Endodermal cell (in vitro differentiated cells): Measurements from ENCODE around the gene WWC2. TPM values are rescaled to one million over a fixed set of nuclear protein-coding genes. Genes with fewer than 3 reads are reported as not detected.

Source experiments
- DNase-seq: peaks from one replicate; pipeline ENCODE4 v3.0.0-alpha.2; 2017
- H3K27ac ChIP-seq: 2 replicates; pipeline ENCODE4 v1.5.1; 2013; ENCODE audit warnings: mild to moderate bottlenecking, low read depth, low read length, moderate library complexity
- H3K27me3 ChIP-seq: 2 replicates; pipeline ENCODE4 v1.6.1; 2013; ENCODE audit warnings: mild to moderate bottlenecking, low read length, moderate library complexity; ENCODE audit not compliant: insufficient read depth, control insufficient read depth, poor library complexity, severe bottlenecking
- H3K36me3 ChIP-seq: 2 replicates; pipeline ENCODE4 v1.7.0; 2013; ENCODE audit warnings: mild to moderate bottlenecking, low read length, moderate library complexity; ENCODE audit not compliant: control insufficient read depth, insufficient read depth
- H3K4me1 ChIP-seq: one replicate; pipeline ENCODE4 v1.7.0; 2013; ENCODE audit warnings: low read length; ENCODE audit not compliant: control insufficient read depth, insufficient read depth
- H3K4me3 ChIP-seq: 2 replicates; pipeline ENCODE4 v1.5.1; 2013; ENCODE audit warnings: mild to moderate bottlenecking, low read length, moderate library complexity
- H3K9ac ChIP-seq: 2 replicates; pipeline ENCODE4 v1.6.1; 2013; ENCODE audit warnings: mild to moderate bottlenecking, low read length, moderate library complexity; ENCODE audit not compliant: poor library complexity, severe bottlenecking; ENCODE audit errors: extremely low read depth
- H3K9me3 ChIP-seq: 2 replicates; pipeline ENCODE4 v1.6.1; 2013; ENCODE audit warnings: mild to moderate bottlenecking, low read length, moderate library complexity; ENCODE audit not compliant: control insufficient read depth
- H3K27ac Mint-ChIP-seq: 2 replicates; pipeline ENCODE4 v1.8.0; 2020; ENCODE audit warnings: mixed read lengths
- H3K27me3 Mint-ChIP-seq: 2 replicates; pipeline ENCODE4 v1.8.0; 2021; ENCODE audit warnings: mild to moderate bottlenecking, mixed read lengths; ENCODE audit not compliant: insufficient read depth
- H3K36me3 Mint-ChIP-seq: 2 replicates; pipeline ENCODE4 v1.8.0; 2020; ENCODE audit warnings: low read depth, mixed read lengths
- H3K4me1 Mint-ChIP-seq: 2 replicates; pipeline ENCODE4 v1.8.0; 2020; ENCODE audit warnings: mixed read lengths
- H3K4me3 Mint-ChIP-seq: 2 replicates; pipeline ENCODE4 v1.8.0; 2020; ENCODE audit warnings: mild to moderate bottlenecking, moderate library complexity, mixed read lengths
- H3K9me3 Mint-ChIP-seq: 2 replicates; pipeline ENCODE4 v1.8.0; 2020; ENCODE audit warnings: mild to moderate bottlenecking, mixed read lengths
- WGBS, 2 experiments: methylation state at CpG; one replicate each; pipeline versions ENCODE4 v1.1.5 to v1.1.7; 2013; ENCODE audit warnings: missing lambda C conversion rate in 2 of 2, mixed read lengths in 1 of 2; ENCODE audit not compliant: insufficient coverage in 1 of 2, insufficient read length in 1 of 2; 5-methylcytosine and 5-hydroxymethylcytosine counted together
- total RNA-seq, 2 donors: library from RNA; stranded (reverse); fragmentation: NEBNext Ultra II Directional in 1 of 2; extraction: Animal tissue kit (Norgen Biotek cat#: 25700) in 1 of 2; gene quantifications; 2 replicates in 1 of 2; 3 replicates in 1 of 2; pipeline ENCODE4 v1.2.1, GENCODE V29; 2021
- TF ChIP-seq, protein P1 (sequence below): fragments of 200-600 bp; sonication (generic); conservative IDR thresholded peaks from 2 replicates; pipeline ENCODE4 v1.5.0; 2021; ENCODE audit warnings: antibody characterized with exemption, mild to moderate bottlenecking

Gene WWC2
- total RNA-seq, 2 donors from 2014 or later = 98.2 to 108 TPM

GRCh38 chr4:183180096-183180495, 81.0 kb downstream of the WWC2 start:
- Histone ChIP-seq H3K9me3 (peaks cover 26% of the 10 kb centered on the region), H3K36me3 (peaks cover 29% of the 10 kb centered on the region), H3K9ac (no peak overlapping the region), H3K27me3 (no peaks in the 10 kb centered on the region), H3K27ac (no peak overlapping the region), H3K4me3 (no peak overlapping the region), H3K4me1 (peaks cover 18% of the 10 kb centered on the region)
- TF ChIP-seq, protein P1, sequence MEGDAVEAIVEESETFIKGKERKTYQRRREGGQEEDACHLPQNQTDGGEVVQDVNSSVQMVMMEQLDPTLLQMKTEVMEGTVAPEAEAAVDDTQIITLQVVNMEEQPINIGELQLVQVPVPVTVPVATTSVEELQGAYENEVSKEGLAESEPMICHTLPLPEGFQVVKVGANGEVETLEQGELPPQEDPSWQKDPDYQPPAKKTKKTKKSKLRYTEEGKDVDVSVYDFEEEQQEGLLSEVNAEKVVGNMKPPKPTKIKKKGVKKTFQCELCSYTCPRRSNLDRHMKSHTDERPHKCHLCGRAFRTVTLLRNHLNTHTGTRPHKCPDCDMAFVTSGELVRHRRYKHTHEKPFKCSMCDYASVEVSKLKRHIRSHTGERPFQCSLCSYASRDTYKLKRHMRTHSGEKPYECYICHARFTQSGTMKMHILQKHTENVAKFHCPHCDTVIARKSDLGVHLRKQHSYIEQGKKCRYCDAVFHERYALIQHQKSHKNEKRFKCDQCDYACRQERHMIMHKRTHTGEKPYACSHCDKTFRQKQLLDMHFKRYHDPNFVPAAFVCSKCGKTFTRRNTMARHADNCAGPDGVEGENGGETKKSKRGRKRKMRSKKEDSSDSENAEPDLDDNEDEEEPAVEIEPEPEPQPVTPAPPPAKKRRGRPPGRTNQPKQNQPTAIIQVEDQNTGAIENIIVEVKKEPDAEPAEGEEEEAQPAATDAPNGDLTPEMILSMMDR = no peak
- WGBS, 2 experiments = 91 to 94% methylated on average over 5 to 7 of the region's 7 CpGs
- Mint-ChIP-seq H3K4me1 (peaks cover 49% of the 10 kb centered on the region), H3K27ac (peak overlapping the region; percentile 52), H3K27me3 (no peaks in the 10 kb centered on the region), H3K36me3 (peaks cover 17% of the 10 kb centered on the region), H3K9me3 (peaks cover 4% of the 10 kb centered on the region), H3K4me3 (no peak overlapping the region)
- no peak for DNase-seq

DNA sequence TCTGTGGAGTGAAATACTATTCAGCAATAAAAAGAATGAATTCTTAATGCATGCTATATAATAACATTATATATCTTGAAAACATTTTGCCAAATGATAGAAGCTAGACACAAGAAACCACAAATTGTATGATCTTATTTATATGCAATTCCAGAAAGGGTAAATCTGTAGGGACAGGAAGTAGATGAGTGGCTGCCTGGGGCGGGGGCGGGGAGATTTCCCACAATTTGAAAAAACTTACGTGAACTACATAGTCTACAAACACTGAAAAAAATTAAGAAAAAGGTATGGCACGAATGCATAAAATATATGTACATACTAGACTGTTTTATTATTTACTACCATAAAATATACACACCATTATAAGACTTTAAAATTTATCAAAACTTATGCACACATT, 81.6 kb downstream of the WWC2 start:
- Mint-ChIP-seq H3K27me3 (no peaks in the 10 kb centered on the region), H3K4me1 (peaks cover 52% of the 10 kb centered on the region), H3K36me3 (peaks cover 17% of the 10 kb centered on the region), H3K9me3 (peaks cover 4% of the 10 kb centered on the region), H3K4me3 (no peak overlapping the region), H3K27ac (no peak overlapping the region)
- 91% methylated on average over 3 of the region's 4 CpGs; no CpG with 5 or more reads in 1 of the 2 experiments for WGBS, 2 experiments
- DNase-seq = no peak
- no peaks in the 10 kb centered on the region for H3K27me3 ChIP-seq
- H3K4me1 ChIP-seq = peaks cover 20% of the 10 kb centered on the region
- H3K9ac ChIP-seq = no peak overlapping the region
- no peak overlapping the region for H3K27ac ChIP-seq
- peaks cover 26% of the 10 kb centered on the region for H3K9me3 ChIP-seq
- TF ChIP-seq, protein P1 = no peak
- H3K36me3 ChIP-seq = peaks cover 26% of the 10 kb centered on the region
- no peak overlapping the region for H3K4me3 ChIP-seq

DNA sequence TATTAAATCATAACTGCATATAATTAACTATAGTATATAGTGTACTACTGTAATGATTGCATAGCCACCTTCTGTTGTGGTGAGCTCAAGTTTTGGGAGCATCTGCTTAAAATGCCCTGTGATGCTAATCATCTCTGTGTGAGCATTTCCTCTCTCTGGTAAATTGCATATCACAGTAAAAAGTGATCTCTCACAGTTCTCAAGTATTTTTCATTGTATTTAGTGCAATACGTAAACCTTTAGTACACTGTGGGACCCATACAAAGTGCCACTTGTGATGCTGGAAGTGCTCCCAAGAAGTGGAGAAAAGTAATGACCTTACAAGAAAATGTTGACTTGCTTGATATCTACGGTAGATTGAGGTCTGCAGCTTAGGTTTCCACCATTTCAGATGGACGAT, 82.0 kb downstream of the WWC2 start:
- no peak overlapping the region for H3K4me3 ChIP-seq
- H3K27me3 Mint-ChIP-seq = no peaks in the 10 kb centered on the region
- peaks cover 26% of the 10 kb centered on the region for H3K9me3 ChIP-seq
- H3K4me3 Mint-ChIP-seq = no peak overlapping the region
- H3K4me1 ChIP-seq = peaks cover 20% of the 10 kb centered on the region
- H3K27me3 ChIP-seq = no peaks in the 10 kb centered on the region
- TF ChIP-seq, protein P1 = no peak
- H3K9me3 Mint-ChIP-seq = peaks cover 4% of the 10 kb centered on the region
- no peak for DNase-seq
- 82 to 88% methylated on average over 1 to 3 of the region's 3 CpGs for WGBS, 2 experiments
- peaks cover 54% of the 10 kb centered on the region for H3K4me1 Mint-ChIP-seq
- H3K9ac ChIP-seq = no peak overlapping the region
- H3K27ac Mint-ChIP-seq = no peak overlapping the region
- peaks cover 17% of the 10 kb centered on the region for H3K36me3 Mint-ChIP-seq
- H3K27ac ChIP-seq = no peak overlapping the region
- peaks cover 22% of the 10 kb centered on the region for H3K36me3 ChIP-seq
